Sigmoid colon (tissue), 4 donors: ENCODE measurements around the gene IL17RD.

ENCODE experiments used
- POLR2A ChIP-seq, 2 donors: fragments of 450-650 bp; IDR thresholded peaks; one replicate each; pipeline ENCODE4 v1.6.1; 2016; ENCODE audit warnings: antibody characterized with exemption in 2 of 2, mild to moderate bottlenecking in 2 of 2, moderate library complexity in 2 of 2
- POLR2AphosphoS5 ChIP-seq, 4 donors: sonication (generic); formaldehyde crosslinking; IDR thresholded peaks; one replicate each; pipeline ENCODE4 v1.6.1; 2017; ENCODE audit warnings: antibody characterized with exemption in 4 of 4
- TF ChIP-seq, protein P1 (sequence below), 4 experiments: fragments of 450-650 bp in 3 of 4; fragments of 200-600 bp in 1 of 4; IDR thresholded peaks; one replicate each; pipeline ENCODE4 v1.5.1; 2016 to 2019; ENCODE audit warnings: antibody characterized with exemption in 4 of 4, mild to moderate bottlenecking in 3 of 4, moderate library complexity in 2 of 4

DNA sequence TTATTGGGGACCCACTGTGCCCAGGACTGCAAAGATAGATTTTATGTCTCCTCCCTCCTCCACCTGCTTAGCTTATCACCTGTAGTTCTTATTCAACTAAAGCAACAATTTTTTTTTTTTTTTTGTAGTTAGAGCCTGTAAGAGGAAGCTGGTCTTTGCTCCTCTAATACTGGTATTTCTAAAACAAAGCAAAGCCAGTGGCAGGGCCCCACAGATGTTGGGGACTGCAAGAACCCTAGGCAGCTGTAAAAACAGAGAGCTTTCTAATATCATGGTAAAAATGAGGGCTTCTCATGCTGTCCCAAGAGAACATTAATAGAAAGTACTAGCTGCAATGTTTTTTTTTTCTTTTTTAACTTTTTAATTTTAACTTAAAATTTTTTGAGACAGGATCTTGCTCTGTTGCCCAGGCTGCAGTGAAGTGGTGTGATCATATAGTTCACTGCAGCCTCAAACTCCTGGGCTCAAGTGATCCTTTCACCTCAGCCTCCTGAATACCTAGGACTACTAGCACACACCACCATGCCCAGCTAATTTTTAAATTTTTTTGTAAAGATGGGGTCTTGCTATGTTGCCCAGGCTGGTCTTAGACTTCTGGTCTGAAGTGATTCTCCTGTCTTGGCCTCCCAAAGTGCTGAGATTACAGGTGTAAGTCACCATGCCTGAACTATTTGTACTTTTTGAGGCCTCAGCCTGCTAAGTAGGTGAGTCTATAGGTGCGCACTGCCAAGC lies 77.6 kb downstream of the IL17RD start:
- TF ChIP-seq, protein P1, sequence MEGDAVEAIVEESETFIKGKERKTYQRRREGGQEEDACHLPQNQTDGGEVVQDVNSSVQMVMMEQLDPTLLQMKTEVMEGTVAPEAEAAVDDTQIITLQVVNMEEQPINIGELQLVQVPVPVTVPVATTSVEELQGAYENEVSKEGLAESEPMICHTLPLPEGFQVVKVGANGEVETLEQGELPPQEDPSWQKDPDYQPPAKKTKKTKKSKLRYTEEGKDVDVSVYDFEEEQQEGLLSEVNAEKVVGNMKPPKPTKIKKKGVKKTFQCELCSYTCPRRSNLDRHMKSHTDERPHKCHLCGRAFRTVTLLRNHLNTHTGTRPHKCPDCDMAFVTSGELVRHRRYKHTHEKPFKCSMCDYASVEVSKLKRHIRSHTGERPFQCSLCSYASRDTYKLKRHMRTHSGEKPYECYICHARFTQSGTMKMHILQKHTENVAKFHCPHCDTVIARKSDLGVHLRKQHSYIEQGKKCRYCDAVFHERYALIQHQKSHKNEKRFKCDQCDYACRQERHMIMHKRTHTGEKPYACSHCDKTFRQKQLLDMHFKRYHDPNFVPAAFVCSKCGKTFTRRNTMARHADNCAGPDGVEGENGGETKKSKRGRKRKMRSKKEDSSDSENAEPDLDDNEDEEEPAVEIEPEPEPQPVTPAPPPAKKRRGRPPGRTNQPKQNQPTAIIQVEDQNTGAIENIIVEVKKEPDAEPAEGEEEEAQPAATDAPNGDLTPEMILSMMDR (IDR thresholded peaks at IDR 0.05): no peak
- TF ChIP-seq POLR2A (IDR thresholded peaks at IDR 0.05) (no peak), POLR2AphosphoS5 (IDR thresholded peaks at IDR 0.05) (no peak)
